Neutrophil (primary cell): ENCODE results near the gene ODR4.
A peak's percentile ranks its signal among the peaks of the same experiment; 100 is the strongest.

Source experiments
- H3K27ac ChIP-seq: fragments of 200-600 bp; sonication (generic); 2 replicates; pipeline ENCODE4 v1.5.1; 2016; ENCODE audit warnings: mild to moderate bottlenecking, moderate library complexity
- H3K27me3 ChIP-seq: fragments of 200-600 bp; sonication (generic); 2 replicates; pipeline ENCODE4 v1.6.0; 2016; ENCODE audit warnings: mild to moderate bottlenecking
- H3K36me3 ChIP-seq: fragments of 200-600 bp; sonication (generic); 2 replicates; pipeline ENCODE4 v1.5.1; 2017
- H3K4me1 ChIP-seq, 2 experiments: fragments of 200-600 bp in 1 of 2; sonication (generic) in 1 of 2; 1 replicate in 1 of 2; 2 replicates in 1 of 2; pipeline versions ENCODE4 v1.5.1 to v1.6.1; 2013 to 2016; ENCODE audit warnings: low read depth in 1 of 2, low read length in 1 of 2, mild to moderate bottlenecking in 1 of 2, moderate library complexity in 1 of 2; ENCODE audit not compliant: control insufficient read depth in 1 of 2, insufficient read depth in 1 of 2
- H3K4me3 ChIP-seq, 2 experiments: fragments of 200-600 bp in 1 of 2; sonication (generic) in 1 of 2; 1 replicate in 1 of 2; 2 replicates in 1 of 2; pipeline ENCODE4 v1.5.1; 2013 to 2016; ENCODE audit warnings: low read depth in 1 of 2, low read length in 1 of 2, mild to moderate bottlenecking in 1 of 2, moderate library complexity in 1 of 2
- H3K9me3 ChIP-seq: fragments of 200-600 bp; sonication (generic); 2 replicates; pipeline ENCODE4 v1.5.1; 2016
- CTCF ChIP-seq: fragments of 200-600 bp; sonication (generic); IDR thresholded peaks from 2 replicates; pipeline ENCODE4 v1.5.1; 2016; ENCODE audit warnings: antibody characterized with exemption

ODR4 gene

DNA sequence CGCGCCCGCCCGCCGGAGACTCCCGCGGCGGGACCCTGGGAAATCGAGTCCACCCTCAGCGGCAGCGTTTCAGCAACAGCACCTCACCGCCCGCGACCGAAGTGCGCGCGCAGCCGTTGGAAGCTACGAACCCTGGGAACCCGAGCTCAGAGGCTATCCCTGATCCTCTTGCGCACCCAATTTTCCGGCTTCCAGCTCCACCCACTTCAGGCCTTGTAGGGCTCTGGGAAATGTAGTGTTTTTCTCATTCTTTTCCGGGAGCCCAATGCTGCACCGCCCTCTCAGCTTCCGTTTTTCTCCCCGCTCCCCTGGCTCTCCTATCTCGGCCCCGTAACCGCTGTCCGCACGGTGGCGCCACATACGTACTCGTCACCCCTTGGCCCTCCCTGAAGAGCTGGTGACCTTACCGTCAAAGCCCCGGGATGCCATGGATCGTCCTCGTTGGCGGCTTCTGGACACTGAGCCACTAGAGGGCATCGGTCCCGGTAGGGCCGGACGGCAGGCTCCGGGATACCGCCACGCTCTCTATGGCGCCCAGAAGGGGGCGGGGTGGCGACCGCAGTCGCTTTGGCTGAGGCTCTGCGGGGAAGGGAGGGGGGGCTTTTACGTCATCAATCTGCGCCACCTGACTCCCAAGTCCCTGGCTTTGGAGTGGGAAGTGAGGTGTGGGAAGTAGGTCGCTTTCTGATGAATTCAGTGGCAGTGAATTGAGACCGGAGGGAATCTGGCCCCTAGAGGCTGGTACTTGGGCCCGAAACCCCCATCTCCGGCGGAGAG is at the start of gene ODR4, which contains the start of gene TPR:
ODR4 (plus strand) TSS at position 687 of the 777 bp plus-strand sequence. CDS start 3,948 bp downstream, outside the sequence.
TPR (minus strand) TSS at position 102 of the 777 bp plus-strand sequence. CDS start 225 bp downstream, outside the sequence.
- Histone ChIP-seq H3K36me3 (peaks cover 25% of the 10 kb centered on the region), H3K4me1 (peaks cover 23 to 30% of the 10 kb centered on the region in 2 experiments), H3K27ac (peak within 1 kb of the TSS; percentile 98), H3K4me3 (peak within 1 kb of the TSS; percentile 85 to 89), H3K27me3 (no peaks in the 10 kb centered on the region), H3K9me3 (no peaks in the 10 kb centered on the region)
- peak; percentile 95 for TF ChIP-seq CTCF

DNA sequence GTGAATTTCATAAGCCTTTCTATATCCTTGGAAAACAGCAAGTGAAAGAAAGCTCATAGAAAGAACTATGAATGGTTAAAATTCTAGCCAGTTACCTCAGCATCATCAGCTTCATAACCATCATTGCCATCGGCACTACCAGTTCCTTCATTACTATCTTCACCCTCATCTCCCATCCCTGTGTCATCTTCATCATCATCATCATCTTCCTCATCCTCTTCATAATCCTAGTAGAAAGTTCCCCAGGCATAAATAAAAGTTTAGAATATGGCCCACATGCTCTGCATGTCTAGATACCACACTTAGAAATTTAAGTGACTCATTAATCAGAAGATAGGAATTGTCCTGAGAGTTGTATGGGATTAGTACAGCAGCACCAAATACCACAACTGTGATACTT is 49.6 kb upstream of the ODR4 start:
- no peak overlapping the region for H3K4me3 ChIP-seq
- H3K36me3 ChIP-seq = peaks cover 95% of the 10 kb centered on the region
- H3K27ac ChIP-seq = no peak overlapping the region
- H3K4me1 ChIP-seq = no peaks in the 10 kb centered on the region
- no peaks in the 10 kb centered on the region for H3K9me3 ChIP-seq
- no peaks in the 10 kb centered on the region for H3K27me3 ChIP-seq
- TF ChIP-seq CTCF = no peak

DNA sequence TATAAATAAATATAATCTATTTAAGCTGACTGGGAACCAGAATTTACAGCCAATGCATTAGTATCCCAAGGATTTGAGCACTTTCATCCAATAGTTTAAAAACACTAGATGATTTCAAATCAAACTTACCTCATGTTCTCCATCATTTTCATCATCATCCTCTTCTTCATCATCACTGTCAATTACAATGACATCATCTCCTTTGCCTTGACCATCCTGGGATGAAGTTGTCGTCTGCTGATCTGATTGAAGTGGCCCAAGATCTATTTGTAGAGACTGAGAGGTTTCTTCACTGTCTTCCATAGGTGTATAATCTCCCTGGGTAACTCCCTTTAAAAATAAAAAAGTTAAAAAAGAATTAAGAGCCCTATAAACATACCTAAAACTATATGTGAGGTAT is 48.3 kb upstream of the ODR4 start:
- H3K27me3 ChIP-seq = no peaks in the 10 kb centered on the region
- no peaks in the 10 kb centered on the region for H3K4me1 ChIP-seq
- TF ChIP-seq CTCF = no peak
- no peak overlapping the region for H3K4me3 ChIP-seq
- no peak overlapping the region for H3K27ac ChIP-seq
- no peaks in the 10 kb centered on the region for H3K9me3 ChIP-seq
- H3K36me3 ChIP-seq = peaks cover 95% of the 10 kb centered on the region

- peaks cover 95% of the 10 kb centered on the region for H3K36me3 ChIP-seq
- TF ChIP-seq CTCF = no peak
- H3K4me3 ChIP-seq = no peak overlapping the region
- no peak overlapping the region for H3K27ac ChIP-seq
- H3K9me3 ChIP-seq = no peaks in the 10 kb centered on the region
- no peaks in the 10 kb centered on the region for H3K27me3 ChIP-seq
- H3K4me1 ChIP-seq = no peaks in the 10 kb centered on the region
Observed at GRCh38 chr1:186330758-186331157, 44.9 kb upstream of the ODR4 start.

GRCh38 chr1:186337554-186337953 is 38.1 kb upstream of the ODR4 start:
- H3K36me3 ChIP-seq = peaks cover 100% of the 10 kb centered on the region
- no peaks in the 10 kb centered on the region for H3K27me3 ChIP-seq
- H3K27ac ChIP-seq = no peak overlapping the region
- no peaks in the 10 kb centered on the region for H3K9me3 ChIP-seq
- no peak for TF ChIP-seq CTCF
- no peaks in the 10 kb centered on the region for H3K4me1 ChIP-seq
- H3K4me3 ChIP-seq = no peak overlapping the region
